ENCODE measurements around the gene COL6A2. TPM values are rescaled to one million over a fixed set of nuclear protein-coding genes. Genes with fewer than 3 reads are reported as not detected.
A peak's percentile ranks its signal among the peaks of the same experiment; 100 is the strongest.

The COL6A2 gene
- polyA plus RNA-seq, 3 donors from 2014 or later: 4.4 to 46.6 (median 30.6) TPM

- Mint-ChIP-seq H3K27ac (no peak overlapping the region), H3K9me3 (peaks cover 0 to 15% (median 9%) of the 10 kb centered on the region in 6 donors), H3K4me1 (peaks cover 4 to 10% of the 10 kb centered on the region in 2 donors), H3K36me3 (peaks cover 0 to 7% (median 4%) of the 10 kb centered on the region in 3 donors), H3K27me3 (ENCODE audit: low read depth in 3 of 3) (peaks cover 7 to 23% (median 14%) of the 10 kb centered on the region in 3 donors), H3K4me3 (no peak overlapping the region)
- no peak for DNase-seq
These were observed 10.3 kb upstream of the COL6A2 start for GRCh38 chr21:46087641-46088040.

GRCh38 chr21:46088189-46088588, 9.7 kb upstream of the COL6A2 start:
- Mint-ChIP-seq H3K9me3 (peaks cover 0 to 15% (median 9%) of the 10 kb centered on the region in 6 donors), H3K4me1 (peaks cover 7 to 10% of the 10 kb centered on the region in 2 donors), H3K36me3 (peaks cover 0 to 7% (median 4%) of the 10 kb centered on the region in 3 donors), H3K4me3 (no peak overlapping the region), H3K27ac (no peak overlapping the region), H3K27me3 (ENCODE audit: low read depth in 3 of 3) (peaks cover 7 to 23% (median 14%) of the 10 kb centered on the region in 3 donors)
- no peak for DNase-seq

GRCh38 chr21:46089285-46089684, 8.6 kb upstream of the COL6A2 start:
- no peak overlapping the region for H3K4me3 Mint-ChIP-seq
- peaks cover 7 to 25% (median 14%) of the 10 kb centered on the region in 3 donors for H3K27me3 Mint-ChIP-seq (ENCODE audit: low read depth in 3 of 3)
- no peak overlapping the region for H3K27ac Mint-ChIP-seq
- H3K9me3 Mint-ChIP-seq: peaks cover 0 to 15% (median 9%) of the 10 kb centered on the region in 6 donors
- peaks cover 8 to 12% of the 10 kb centered on the region in 2 donors for H3K4me1 Mint-ChIP-seq
- DNase-seq: no peak
- peaks cover 0 to 7% (median 4%) of the 10 kb centered on the region in 3 donors for H3K36me3 Mint-ChIP-seq

- no peak for DNase-seq
- H3K36me3 Mint-ChIP-seq: peaks cover 0 to 7% (median 4%) of the 10 kb centered on the region in 3 donors
- peak overlapping the region in 1 of 5 donors; percentile 31 for H3K4me3 Mint-ChIP-seq
- H3K9me3 Mint-ChIP-seq: peaks cover 0 to 15% (median 9%) of the 10 kb centered on the region in 6 donors
- peaks cover 13 to 16% of the 10 kb centered on the region in 2 donors for H3K4me1 Mint-ChIP-seq
- peaks cover 12 to 29% (median 16%) of the 10 kb centered on the region in 3 donors for H3K27me3 Mint-ChIP-seq (ENCODE audit: low read depth in 3 of 3)
- peak overlapping the region in 5 of 6 donors; percentile 28 to 77 (median 49) for H3K27ac Mint-ChIP-seq
These were observed 6.8 kb upstream of the COL6A2 start for GRCh38 chr21:46091118-46091517.

GRCh38 chr21:46091631-46092025, 6.3 kb upstream of the COL6A2 start:
- no peak for DNase-seq
- Mint-ChIP-seq H3K27ac (peak overlapping the region in 1 of 6 donors; percentile 77), H3K4me1 (peaks cover 14 to 16% of the 10 kb centered on the region in 2 donors), H3K4me3 (no peak overlapping the region), H3K27me3 (ENCODE audit: low read depth in 3 of 3) (peaks cover 12 to 32% (median 16%) of the 10 kb centered on the region in 3 donors), H3K9me3 (peaks cover 0 to 15% (median 8%) of the 10 kb centered on the region in 6 donors), H3K36me3 (peaks cover 0 to 7% (median 4%) of the 10 kb centered on the region in 3 donors)

- DNase-seq: no peak
- Mint-ChIP-seq H3K9me3 (peaks cover 0 to 15% (median 8%) of the 10 kb centered on the region in 6 donors), H3K4me3 (peak overlapping the region in 1 of 5 donors; percentile 19), H3K36me3 (peaks cover 0 to 7% (median 0%) of the 10 kb centered on the region in 3 donors), H3K27me3 (ENCODE audit: low read depth in 3 of 3) (peaks cover 12 to 32% (median 16%) of the 10 kb centered on the region in 3 donors), H3K27ac (peak overlapping the region in 1 of 6 donors; percentile 53), H3K4me1 (peaks cover 17 to 22% of the 10 kb centered on the region in 2 donors)
These were observed 5.7 kb upstream of the COL6A2 start for GRCh38 chr21:46092026-46092764.

- Mint-ChIP-seq H3K4me3 (peak overlapping the region in 2 of 5 donors; percentile 7 to 19), H3K9me3 (peaks cover 0 to 13% (median 6%) of the 10 kb centered on the region in 6 donors), H3K27ac (peak overlapping the region in 3 of 6 donors; percentile 49 to 78 (median 51)), H3K36me3 (peaks cover 0 to 7% (median 0%) of the 10 kb centered on the region in 3 donors), H3K27me3 (ENCODE audit: low read depth in 3 of 3) (peaks cover 11 to 32% (median 16%) of the 10 kb centered on the region in 3 donors), H3K4me1 (peaks cover 17 to 22% of the 10 kb centered on the region in 2 donors)
- no peak for DNase-seq
These were observed 4.9 kb upstream of the COL6A2 start for GRCh38 chr21:46092811-46093667.

- Mint-ChIP-seq H3K36me3 (no peaks in the 10 kb centered on the region), H3K27ac (peak overlapping the region; percentile 20 to 80 (median 63)), H3K4me3 (peak overlapping the region in 2 of 5 donors; percentile 32 to 35)
These were observed 4.1 kb upstream of the COL6A2 start for GRCh38 chr21:46093668-46094400.

GRCh38 chr21:46094401-46095082, 3.4 kb upstream of the COL6A2 start:
- Mint-ChIP-seq H3K27me3 (ENCODE audit: low read depth in 3 of 3) (peaks cover 8 to 27% (median 9%) of the 10 kb centered on the region in 3 donors), H3K4me1 (peaks cover 19 to 22% of the 10 kb centered on the region in 2 donors), H3K36me3 (no peaks in the 10 kb centered on the region), H3K9me3 (peaks cover 0 to 7% (median 2%) of the 10 kb centered on the region in 6 donors), H3K4me3 (peak overlapping the region in 1 of 5 donors; percentile 35), H3K27ac (peak overlapping the region in 3 of 6 donors; percentile 49 to 80 (median 75))
- DNase-seq: no peak

More at GRCh38 chr21:46093668-46094400, 4.1 kb upstream of the COL6A2 start:
- Mint-ChIP-seq H3K9me3 (peaks cover 0 to 7% (median 2%) of the 10 kb centered on the region in 6 donors), H3K27me3 (ENCODE audit: low read depth in 3 of 3) (peaks cover 6 to 27% (median 14%) of the 10 kb centered on the region in 3 donors), H3K4me1 (peaks cover 17 to 22% of the 10 kb centered on the region in 2 donors)
- DNase-seq: peak; percentile 39 to 69 (median 40)

GRCh38 chr21:46095083-46095719, 2.7 kb upstream of the COL6A2 start:
- Mint-ChIP-seq H3K27ac (peak overlapping the region in 1 of 6 donors; percentile 69), H3K9me3 (peaks cover 0 to 5% (median 2%) of the 10 kb centered on the region in 6 donors), H3K4me3 (no peak overlapping the region), H3K36me3 (no peaks in the 10 kb centered on the region), H3K4me1 (peaks cover 22% of the 10 kb centered on the region in 2 donors), H3K27me3 (ENCODE audit: low read depth in 3 of 3) (peaks cover 9 to 29% (median 9%) of the 10 kb centered on the region in 3 donors)
- no peak for DNase-seq

GRCh38 chr21:46095814-46096595, 1.9 kb upstream of the COL6A2 start:
- peak overlapping the region in 4 of 5 donors; percentile 23 to 53 (median 36) for H3K4me3 Mint-ChIP-seq

More at GRCh38 chr21:46095814-46096595, 1.9 kb upstream of the COL6A2 start:
- Mint-ChIP-seq H3K9me3 (peaks cover 0 to 2% (median 0%) of the 10 kb centered on the region in 6 donors), H3K27ac (no peak overlapping the region), H3K27me3 (ENCODE audit: low read depth in 3 of 3) (peaks cover 9 to 31% (median 14%) of the 10 kb centered on the region in 3 donors), H3K36me3 (peaks cover 0 to 4% (median 3%) of the 10 kb centered on the region in 3 donors), H3K4me1 (peaks cover 24 to 27% of the 10 kb centered on the region in 2 donors)
- DNase-seq: no peak
